Stomach (tissue), 9 donors: Measurements from ENCODE around the gene TEX29. TPM values are rescaled to one million over a fixed set of nuclear protein-coding genes. Genes with fewer than 3 reads are reported as not detected.

ENCODE experiments used
- DNase-seq, 2 donors: peaks; one replicate each; pipeline versions ENCODE4 v3.0.0 to v3.0.0-alpha.2; 2013 to 2019
- H3K27ac ChIP-seq, 5 donors: fragments of 200-600 bp in 4 of 5; sonication (generic) in 4 of 5; one replicate each; pipeline ENCODE4 v1.5.1; 2013 to 2019; ENCODE audit warnings: mild to moderate bottlenecking in 1 of 5, moderate library complexity in 1 of 5
- H3K27me3 ChIP-seq, 3 donors: fragments of 200-600 bp; sonication (generic); one replicate each; pipeline ENCODE4 v1.5.1; 2017 to 2019; ENCODE audit warnings: mixed run types in 1 of 3
- H3K36me3 ChIP-seq, 4 donors: fragments of 200-600 bp; sonication (generic); 1 replicate in 3 of 4; 2 replicates in 1 of 4; pipeline ENCODE4 v1.5.1; 2016 to 2019
- H3K4me1 ChIP-seq, 4 donors: fragments of 200-600 bp; sonication (generic); one replicate each; pipeline ENCODE4 v1.5.1; 2016 to 2019
- H3K4me3 ChIP-seq, 4 donors: fragments of 200-600 bp; sonication (generic) in 3 of 4; one replicate each; pipeline ENCODE4 v1.5.1; 2016 to 2019; ENCODE audit warnings: mild to moderate bottlenecking in 1 of 4
- H3K9me3 ChIP-seq, 4 donors: fragments of 200-600 bp; sonication (generic); one replicate each; pipeline ENCODE4 v1.5.1; 2016 to 2019
- EP300 ChIP-seq: sonication (generic); formaldehyde crosslinking; IDR thresholded peaks from one replicate; pipeline ENCODE4 v1.6.1; 2017; ENCODE audit warnings: antibody characterized with exemption
- POLR2A ChIP-seq, 4 donors: fragments of 450-650 bp; IDR thresholded peaks; one replicate each; pipeline ENCODE4 v1.6.1; 2016; ENCODE audit warnings: antibody characterized with exemption in 4 of 4, control low read depth in 2 of 4, mild to moderate bottlenecking in 1 of 4, moderate library complexity in 1 of 4
- POLR2AphosphoS5 ChIP-seq, 3 donors: sonication (generic); formaldehyde crosslinking; IDR thresholded peaks; one replicate each; pipeline ENCODE4 v1.6.1; 2016; ENCODE audit warnings: antibody characterized with exemption in 3 of 3
- WGBS, 5 donors: extraction: QIAGEN DNeasy Blood & Tissue Kit in 3 of 5; methylation state at CpG; one replicate each; pipeline versions ENCODE4 v1.1.5 to v1.1.7; 2013 to 2018; 5-methylcytosine and 5-hydroxymethylcytosine counted together
- intact Hi-C: fragments of 100-400 bp; cut with DNase I; formaldehyde crosslinking; loops from one replicate; pipeline ENCODE4 v1.15.1; 2023; ENCODE audit warnings: low total_unique reads
- polyA plus RNA-seq, 3 donors: library from polyadenylated mRNA; stranded (reverse); fragments of 200-250 nt; gene quantifications; one replicate each; pipeline ENCODE4 v1.2.3, GENCODE V29; 2013
- total RNA-seq, 5 donors: library from RNA; depleted of rRNA; stranded (reverse); fragments of >200 nt; gene quantifications; one replicate each; pipeline versions ENCODE4 v1.1.0 to v1.2.3, GENCODE V29; 2014 to 2016
- TF ChIP-seq, protein P1 (sequence below), 7 experiments: fragments of 450-650 bp in 4 of 7; fragments of 200-600 bp in 3 of 7; sonication (generic) in 3 of 7; IDR thresholded peaks; one replicate each; pipeline ENCODE4 v1.5.1; 2016 to 2019; ENCODE audit warnings: antibody characterized with exemption in 7 of 7, control low read depth in 2 of 7, mild to moderate bottlenecking in 1 of 7
- donor health status: healthy with polysubstance abuse.
- donor health status: Bipolar disorder and iron deficiency.
- donor health status: healthy.

TEX29 gene
- total and polyA plus RNA-seq, 8 donors = 0.87 to 2.2 TPM; not detected in 6

DNA sequence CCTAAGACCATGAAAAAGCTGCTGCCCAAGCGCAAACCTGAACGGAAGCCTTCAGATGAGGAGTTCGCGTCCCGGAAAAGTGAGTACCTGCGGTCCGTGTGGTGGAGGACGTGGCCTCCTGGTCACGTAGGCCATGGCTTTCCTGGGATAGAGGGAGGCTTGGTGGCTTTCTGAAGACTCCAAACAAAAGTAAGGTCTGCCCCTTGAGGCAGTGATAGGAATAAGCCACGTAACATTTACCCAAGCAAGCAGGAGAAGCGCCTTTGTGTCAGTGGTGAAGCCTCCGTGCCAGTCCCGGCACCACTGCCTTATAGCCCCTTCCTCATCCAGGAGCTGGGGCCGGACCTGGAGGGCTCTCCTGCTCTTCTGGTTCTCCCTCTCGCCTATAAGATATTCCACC lies 34.3 kb upstream of the TEX29 start:
- H3K27ac ChIP-seq = no peak overlapping the region
- DNase-seq = no peak
- no peaks in the 10 kb centered on the region for H3K9me3 ChIP-seq
- H3K4me3 ChIP-seq = no peak overlapping the region
- H3K4me1 ChIP-seq = peaks cover 0 to 27% (median 16%) of the 10 kb centered on the region in 4 donors
- intact Hi-C loops = no loop called here
- peaks cover 67 to 98% (median 90%) of the 10 kb centered on the region in 4 donors for H3K36me3 ChIP-seq
- WGBS, 5 donors = 86 to 91% (median 89%) methylated on average over 15 of the region's 15 CpGs
- TF ChIP-seq EP300 (no peak), POLR2AphosphoS5 (IDR thresholded peaks at IDR 0.05) (no peak), POLR2A (IDR thresholded peaks at IDR 0.05) (no peak)
- TF ChIP-seq, protein P1, sequence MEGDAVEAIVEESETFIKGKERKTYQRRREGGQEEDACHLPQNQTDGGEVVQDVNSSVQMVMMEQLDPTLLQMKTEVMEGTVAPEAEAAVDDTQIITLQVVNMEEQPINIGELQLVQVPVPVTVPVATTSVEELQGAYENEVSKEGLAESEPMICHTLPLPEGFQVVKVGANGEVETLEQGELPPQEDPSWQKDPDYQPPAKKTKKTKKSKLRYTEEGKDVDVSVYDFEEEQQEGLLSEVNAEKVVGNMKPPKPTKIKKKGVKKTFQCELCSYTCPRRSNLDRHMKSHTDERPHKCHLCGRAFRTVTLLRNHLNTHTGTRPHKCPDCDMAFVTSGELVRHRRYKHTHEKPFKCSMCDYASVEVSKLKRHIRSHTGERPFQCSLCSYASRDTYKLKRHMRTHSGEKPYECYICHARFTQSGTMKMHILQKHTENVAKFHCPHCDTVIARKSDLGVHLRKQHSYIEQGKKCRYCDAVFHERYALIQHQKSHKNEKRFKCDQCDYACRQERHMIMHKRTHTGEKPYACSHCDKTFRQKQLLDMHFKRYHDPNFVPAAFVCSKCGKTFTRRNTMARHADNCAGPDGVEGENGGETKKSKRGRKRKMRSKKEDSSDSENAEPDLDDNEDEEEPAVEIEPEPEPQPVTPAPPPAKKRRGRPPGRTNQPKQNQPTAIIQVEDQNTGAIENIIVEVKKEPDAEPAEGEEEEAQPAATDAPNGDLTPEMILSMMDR (IDR thresholded peaks at IDR 0.05) = no peak
- H3K27me3 ChIP-seq = no peaks in the 10 kb centered on the region

DNA sequence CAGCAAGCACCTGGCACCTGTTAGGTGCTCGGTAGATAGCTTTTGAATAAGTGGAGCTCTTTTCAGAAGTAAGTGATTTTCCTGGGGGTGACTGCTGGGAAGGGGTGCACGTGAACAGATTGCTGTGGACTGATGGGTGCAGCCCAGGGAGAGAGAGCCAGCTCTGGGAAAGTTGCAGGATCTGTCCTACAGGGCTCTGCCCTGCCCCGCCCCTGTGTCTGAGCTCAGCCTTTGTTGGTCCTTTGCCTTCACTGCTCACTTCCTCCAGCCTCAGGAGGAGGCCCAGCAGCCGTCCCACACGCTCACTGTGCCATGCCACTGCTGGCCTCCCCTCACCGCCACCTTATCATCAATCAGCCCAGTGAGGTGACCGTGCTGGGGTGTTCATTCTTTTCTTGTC lies 33.7 kb upstream of the TEX29 start:
- peaks cover 67 to 98% (median 93%) of the 10 kb centered on the region in 4 donors for H3K36me3 ChIP-seq
- 87 to 91% (median 89%) methylated on average over 7 of the region's 7 CpGs for WGBS, 5 donors
- H3K4me1 ChIP-seq = peaks cover 0 to 27% (median 13%) of the 10 kb centered on the region in 4 donors
- no peak overlapping the region for H3K27ac ChIP-seq
- TF ChIP-seq EP300 (no peak), POLR2AphosphoS5 (IDR thresholded peaks at IDR 0.05) (no peak), POLR2A (IDR thresholded peaks at IDR 0.05) (no peak)
- TF ChIP-seq, protein P1 (IDR thresholded peaks at IDR 0.05) = no peak
- no peaks in the 10 kb centered on the region for H3K27me3 ChIP-seq
- intact Hi-C loops = no loop called here
- H3K4me3 ChIP-seq = no peak overlapping the region
- no peak for DNase-seq
- H3K9me3 ChIP-seq = no peaks in the 10 kb centered on the region

DNA sequence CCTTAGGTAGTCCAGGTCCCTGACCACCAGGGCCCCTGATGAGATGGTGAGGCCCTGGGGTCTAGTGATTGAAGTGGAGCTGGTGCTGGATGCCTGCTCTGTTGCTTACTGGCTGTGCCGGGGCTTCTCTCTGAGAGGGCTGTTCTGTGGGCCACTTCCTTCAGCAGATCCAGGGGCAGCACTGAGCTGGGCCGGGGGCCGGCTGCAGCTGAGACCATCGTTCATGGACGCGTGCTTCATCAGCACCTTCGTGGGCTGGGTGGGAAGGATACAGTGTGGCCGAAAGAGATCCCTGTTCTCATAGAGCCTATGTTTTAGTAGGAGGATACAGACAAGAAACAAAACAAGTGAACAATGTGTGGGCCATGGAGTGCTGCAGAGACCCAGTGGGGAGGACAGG lies 33.2 kb upstream of the TEX29 start:
- WGBS, 5 donors = 94 to 97% (median 96%) methylated on average over 5 to 8 of the region's 8 CpGs
- no peak overlapping the region for H3K4me3 ChIP-seq
- TF ChIP-seq EP300 (no peak), POLR2AphosphoS5 (IDR thresholded peaks at IDR 0.05) (no peak), POLR2A (IDR thresholded peaks at IDR 0.05) (no peak)
- TF ChIP-seq, protein P1 (IDR thresholded peaks at IDR 0.05) = no peak
- H3K9me3 ChIP-seq = no peaks in the 10 kb centered on the region
- DNase-seq = no peak
- intact Hi-C loops = no loop called here
- no peaks in the 10 kb centered on the region for H3K27me3 ChIP-seq
- peaks cover 71 to 98% (median 96%) of the 10 kb centered on the region in 4 donors for H3K36me3 ChIP-seq
- no peak overlapping the region for H3K27ac ChIP-seq
- H3K4me1 ChIP-seq = peaks cover 0 to 23% (median 9%) of the 10 kb centered on the region in 4 donors

DNA sequence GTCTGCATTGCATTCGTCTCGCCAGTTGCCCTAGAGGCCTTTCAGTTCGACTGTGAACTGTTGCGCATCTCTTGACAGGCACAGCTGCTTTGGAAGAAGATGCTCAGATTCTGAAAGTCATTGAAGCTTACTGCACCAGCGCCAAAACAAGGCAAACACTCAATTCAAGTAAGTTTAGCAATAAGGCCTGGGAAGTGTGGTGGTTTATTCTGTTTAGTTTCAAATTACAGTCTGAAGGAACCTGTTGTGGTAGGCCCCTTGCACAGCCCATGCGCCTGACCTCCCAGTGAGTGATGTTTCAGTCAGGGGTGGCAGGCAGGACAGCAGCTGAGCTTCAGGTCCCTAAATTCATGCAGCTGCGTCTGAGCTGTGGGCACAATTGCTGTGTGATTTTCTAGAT lies 32.2 kb upstream of the TEX29 start:
- no peak overlapping the region for H3K4me3 ChIP-seq
- DNase-seq = no peak
- intact Hi-C loops = no loop called here
- WGBS, 5 donors = 90 to 96% (median 95%) methylated on average over 7 of the region's 7 CpGs
- peaks cover 0 to 13% (median under 1%) of the 10 kb centered on the region in 4 donors for H3K4me1 ChIP-seq
- TF ChIP-seq, protein P1 (IDR thresholded peaks at IDR 0.05) = no peak
- TF ChIP-seq EP300 (no peak), POLR2A (IDR thresholded peaks at IDR 0.05) (no peak), POLR2AphosphoS5 (IDR thresholded peaks at IDR 0.05) (no peak)
- peaks cover 72 to 99% (median 98%) of the 10 kb centered on the region in 4 donors for H3K36me3 ChIP-seq
- H3K27me3 ChIP-seq = no peaks in the 10 kb centered on the region
- H3K27ac ChIP-seq = no peak overlapping the region
- H3K9me3 ChIP-seq = no peaks in the 10 kb centered on the region
